K562 (cell line): Measurements from ENCODE around the gene ZEB2. TPM values are rescaled to one million over a fixed set of nuclear protein-coding genes. Genes with fewer than 3 reads are reported as not detected.

Experiments
- AFF1 ChIP-seq, 2 experiments: fragments of 450-650 bp; IDR thresholded peaks; 2 replicates each; pipeline ENCODE4 v1.6.1; 2018; ENCODE audit warnings: mild to moderate bottlenecking in 2 of 2, low read depth in 1 of 2; ENCODE audit not compliant: partially characterized antibody in 2 of 2
- BDP1 ChIP-seq: IDR thresholded peaks from 3 replicates; pipeline ENCODE4 v1.6.1; 2011; ENCODE audit not compliant: insufficient read length, insufficient read depth
- KDM1A ChIP-seq, 2 experiments: fragments of 450-650 bp; IDR thresholded peaks; 2 replicates each; pipeline ENCODE4 v1.6.1; 2016; ENCODE audit warnings: mild to moderate bottlenecking in 2 of 2
- MTA2 ChIP-seq: fragments of 450-650 bp; IDR thresholded peaks from 2 replicates; pipeline ENCODE4 v1.6.1; 2016; ENCODE audit warnings: low read depth
- NR2C2 ChIP-seq, 2 experiments: fragments of 200-800 bp in 1 of 2; sonication (Bioruptor generic) in 1 of 2; sonication (generic) in 1 of 2; formaldehyde crosslinking in 1 of 2; IDR thresholded peaks; 2 replicates each; pipeline versions ENCODE4 v1.6.1 to v1.8.0; 2016 to 2022; ENCODE audit warnings: mild to moderate bottlenecking in 1 of 2, missing compliant biosample characterization in 1 of 2, missing genetic modification characterization in 1 of 2, missing genetic modification reagents in 1 of 2
- SMARCA5 ChIP-seq: fragments of 450-650 bp; IDR thresholded peaks from 2 replicates; pipeline ENCODE4 v1.6.1; 2016
- SNIP1 ChIP-seq: fragments of 450-650 bp; IDR thresholded peaks from 2 replicates; pipeline ENCODE4 v1.7.1; 2017; ENCODE audit warnings: low read depth, mild to moderate bottlenecking
- ZMIZ1 ChIP-seq, 2 experiments: fragments of 150-350 bp in 1 of 2; IDR thresholded peaks; 2 replicates each; pipeline ENCODE4 v1.6.1; 2012 to 2016; ENCODE audit warnings: low read depth in 2 of 2, low read length in 2 of 2, mild to moderate bottlenecking in 1 of 2, moderate library complexity in 1 of 2
- polyA plus RNA-seq, 8 experiments: library from polyadenylated mRNA; depleted of rRNA in 4 of 8; stranded (reverse) in 5 of 8; unstranded in 3 of 8; fragments of >200 nt; fragmentation: Nextera tagmentation in 2 of 8; fragmentation: Illumina TruSeq in 1 of 8; extraction: Ambion mirVana in 2 of 8; extraction: Trizol in 1 of 8; gene quantifications; 2 replicates each; pipeline versions ENCODE4 v1.2.1 to v1.2.3, GENCODE V29; 2011 to 2014; ENCODE audit warnings: inconsistent platforms in 1 of 8, missing spikeins in 1 of 8
- total RNA-seq, 7 experiments: library from RNA; depleted of rRNA in 6 of 7; stranded (reverse); fragments of >200 nt in 6 of 7; fragmentation: Illumina TruSeq in 2 of 7; extraction: Trizol in 2 of 7; gene quantifications; 2 replicates each; pipeline versions ENCODE4 v1.2.1 to v1.2.3, GENCODE V29; 2011 to 2021; ENCODE audit warnings: low replicate concordance in 1 of 7

The ZEB2 gene
- total and polyA plus RNA-seq, 9 of the 15 experiments (the other 6 are each of a cell fraction or from before 2014, with no cell fraction given) = 15.1 to 113 (median 72.3) TPM

- TF ChIP-seq ZMIZ1 (IDR thresholded peaks at IDR 0.05; ENCODE audit: low read depth in 2 of 2, low read length in 2 of 2) (no peak), MTA2 (no peak), BDP1 (no peak), AFF1 (IDR thresholded peaks at IDR 0.05; ENCODE audit: low read depth in 1 of 2, partially characterized antibody in 2 of 2) (no peak), SMARCA5 (no peak), KDM1A (IDR thresholded peaks at IDR 0.05) (no peak), SNIP1 (no peak), NR2C2 (CRISPR knock-in tag; IDR thresholded peaks at IDR 0.05) (no peak), NR2C2 (tag; IDR thresholded peaks at IDR 0.05) (no peak)
These were observed 74.7 kb downstream of the ZEB2 start (continued) for GRCh38 chr2:144445196-144445595.
